Renal pelvis (tissue), 4 donors: ENCODE data around the gene TMEM176B. TPM values are rescaled to one million over a fixed set of nuclear protein-coding genes. Genes with fewer than 3 reads are reported as not detected.
"Not testable (repeated sequence)": the region's sequence is repeated elsewhere in the genome, so short reads cannot be mapped to it uniquely, and the experiment has no call there.

Experiments used
- DNase-seq: peaks from one replicate; pipeline ENCODE4 v3.0.0-alpha.2; 2013
- polyA plus RNA-seq, 3 donors: library from polyadenylated mRNA; unstranded; fragments of 120-200 nt; gene quantifications; one replicate each; pipeline ENCODE4 v1.2.1, GENCODE V29; 2013; ENCODE audit not compliant: insufficient read length in 3 of 3

Gene TMEM176B
- polyA plus RNA-seq, 3 donors: 90.2 to 112 (median 92.4) TPM

- DNase-seq: no peak
Measured at GRCh38 chr7:150829426-150829825, 29.3 kb upstream of the TMEM176B start.

GRCh38 chr7:150828384-150828783, 28.2 kb upstream of the TMEM176B start:
- no peak for DNase-seq

GRCh38 chr7:150826061-150826849, 26.1 kb upstream of the TMEM176B start:
- DNase-seq: no peak

GRCh38 chr7:150824379-150825177, 24.4 kb upstream of the TMEM176B start:
- no peak for DNase-seq

- DNase-seq: no peak
Measured at GRCh38 chr7:150823484-150824126, 23.4 kb upstream of the TMEM176B start.

GRCh38 chr7:150823043-150823442, 22.9 kb upstream of the TMEM176B start:
- no peak for DNase-seq

- DNase-seq: no peak
Measured at GRCh38 chr7:150820578-150821198, 20.5 kb upstream of the TMEM176B start.

- DNase-seq: no peak
Measured at GRCh38 chr7:150820148-150820547, 20.0 kb upstream of the TMEM176B start.

GRCh38 chr7:150818971-150819370, 18.8 kb upstream of the TMEM176B start:
- DNase-seq: no peak

- DNase-seq: no peak
Measured at GRCh38 chr7:150814328-150815001, 14.3 kb upstream of the TMEM176B start.

- DNase-seq: not testable (repeated sequence)
Measured at GRCh38 chr7:150807616-150808438, 7.7 kb upstream of the TMEM176B start.

GRCh38 chr7:150806863-150807262, 6.7 kb upstream of the TMEM176B start:
- no peak for DNase-seq

GRCh38 chr7:150806454-150806853, 6.3 kb upstream of the TMEM176B start:
- no peak for DNase-seq

GRCh38 chr7:150805864-150806263, 5.7 kb upstream of the TMEM176B start:
- no peak for DNase-seq

GRCh38 chr7:150804802-150805201, 4.6 kb upstream of the TMEM176B start:
- DNase-seq: no peak

- DNase-seq: no peak
Measured at GRCh38 chr7:150803161-150803860, 3.1 kb upstream of the TMEM176B start.

- DNase-seq: no peak
Measured at GRCh38 chr7:150801946-150802771, 2.0 kb upstream of the TMEM176B start.

GRCh38 chr7:150801242-150801945, 1.2 kb upstream of the TMEM176B start:
- no peak for DNase-seq
